Ascending aorta (tissue), 2 donors: ENCODE data around the gene FGF11. TPM values are rescaled to one million over a fixed set of nuclear protein-coding genes. Genes with fewer than 3 reads are reported as not detected.

Source experiments
- DNase-seq, 2 donors: peaks; one replicate each; pipeline ENCODE4 v3.0.0-alpha.2; 2019; ENCODE audit warnings: low spot score in 2 of 2
- H3K27ac ChIP-seq, 2 donors: fragments of 200-600 bp; sonication (generic); one replicate each; pipeline ENCODE4 v1.5.1; 2016 to 2017; ENCODE audit warnings: mild to moderate bottlenecking in 1 of 2
- H3K27me3 ChIP-seq: fragments of 200-600 bp; sonication (generic); one replicate; pipeline ENCODE4 v1.5.1; 2017
- H3K36me3 ChIP-seq, 2 donors: fragments of 200-600 bp; sonication (generic); one replicate each; pipeline ENCODE4 v1.5.1; 2016
- H3K4me1 ChIP-seq, 2 donors: fragments of 200-600 bp; sonication (generic); one replicate each; pipeline ENCODE4 v1.5.1; 2016 to 2017; ENCODE audit warnings: mild to moderate bottlenecking in 1 of 2
- H3K4me3 ChIP-seq, 2 donors: fragments of 200-600 bp; sonication (generic); one replicate each; pipeline ENCODE4 v1.5.1; 2016 to 2017; ENCODE audit warnings: mild to moderate bottlenecking in 1 of 2
- H3K9me3 ChIP-seq, 2 donors: fragments of 200-600 bp; sonication (generic); one replicate each; pipeline ENCODE4 v1.5.1; 2016
- CTCF ChIP-seq, 3 experiments: fragments of 200-600 bp in 2 of 3; fragments of 450-650 bp in 1 of 3; sonication (generic) in 2 of 3; IDR thresholded peaks; one replicate each; pipeline ENCODE4 v1.5.1; 2016 to 2019; ENCODE audit warnings: antibody characterized with exemption in 3 of 3, mild to moderate bottlenecking in 1 of 3, moderate library complexity in 1 of 3
- intact Hi-C: fragments of 100-400 bp; cut with DNase I; formaldehyde crosslinking; loops from one replicate; pipeline ENCODE4 v1.15.1; 2023
- total RNA-seq: library from RNA; depleted of rRNA; stranded (reverse); fragments of >200 nt; gene quantifications from one replicate; pipeline ENCODE4 v1.1.0, GENCODE V29; 2016

FGF11 gene
- total RNA-seq, 1 donor from 2014 or later, result 0.32 TPM

- Histone ChIP-seq H3K9me3 (no peaks in the 10 kb centered on the region), H3K4me3 (no peak overlapping the region), H3K36me3 (no peaks in the 10 kb centered on the region), H3K4me1 (no peaks in the 10 kb centered on the region), H3K27ac (no peak overlapping the region), H3K27me3 (no peaks in the 10 kb centered on the region)
- intact Hi-C loops, result no loop called here
- TF ChIP-seq CTCF (IDR thresholded peaks at IDR 0.05), result no peak
- DNase-seq, result no peak
These were observed 11.8 kb upstream of the FGF11 start for GRCh38 chr17:7427549-7427948.

- Histone ChIP-seq H3K27ac (no peak within 1 kb of the TSS), H3K36me3 (no peaks in the 10 kb centered on the region), H3K9me3 (no peaks in the 10 kb centered on the region), H3K4me3 (no peak within 1 kb of the TSS), H3K4me1 (no peaks in the 10 kb centered on the region), H3K27me3 (no peaks in the 10 kb centered on the region)
- intact Hi-C loops, result no loop called here
- no peak for DNase-seq
- TF ChIP-seq CTCF (IDR thresholded peaks at IDR 0.05), result no peak
These were observed 10.8 kb upstream of the FGF11 start, which contains the start of gene SPEM3 for GRCh38 chr17:7428557-7428956. Gene SPEM3, plus strand, starts transcription at chr17:7428857. Its CDS starts 46 bp downstream, at chr17:7428903.

- intact Hi-C loops, result no loop called here
These were observed 9.6 kb upstream of the FGF11 start for GRCh38 chr17:7429722-7430121.

GRCh38 chr17:7431231-7431630, 8.1 kb upstream of the FGF11 start:
- intact Hi-C loops, result no loop called here
- no peak for DNase-seq
- H3K4me1 ChIP-seq, result peaks cover under 1 to 9% of the 10 kb centered on the region in 2 donors
- TF ChIP-seq CTCF (IDR thresholded peaks at IDR 0.05), result no peak
- H3K9me3 ChIP-seq, result no peaks in the 10 kb centered on the region
- no peaks in the 10 kb centered on the region for H3K27me3 ChIP-seq
- no peaks in the 10 kb centered on the region for H3K36me3 ChIP-seq
- no peak overlapping the region for H3K4me3 ChIP-seq
- no peak overlapping the region for H3K27ac ChIP-seq

More at GRCh38 chr17:7429722-7430121, 9.6 kb upstream of the FGF11 start:
- no peak for DNase-seq
- no peaks in the 10 kb centered on the region for H3K27me3 ChIP-seq
- H3K36me3 ChIP-seq, result no peaks in the 10 kb centered on the region
- H3K27ac ChIP-seq, result no peak overlapping the region
- no peak overlapping the region for H3K4me3 ChIP-seq
- no peaks in the 10 kb centered on the region for H3K4me1 ChIP-seq
- H3K9me3 ChIP-seq, result no peaks in the 10 kb centered on the region
- no peak for TF ChIP-seq CTCF (IDR thresholded peaks at IDR 0.05)

GRCh38 chr17:7432296-7432695, 7.0 kb upstream of the FGF11 start:
- H3K27me3 ChIP-seq, result no peaks in the 10 kb centered on the region
- peaks cover 11 to 18% of the 10 kb centered on the region in 2 donors for H3K4me1 ChIP-seq
- DNase-seq, result no peak
- intact Hi-C loops, result no loop called here
- H3K27ac ChIP-seq, result no peak overlapping the region
- H3K9me3 ChIP-seq, result no peaks in the 10 kb centered on the region
- TF ChIP-seq CTCF (IDR thresholded peaks at IDR 0.05), result no peak
- H3K4me3 ChIP-seq, result no peak overlapping the region
- H3K36me3 ChIP-seq, result no peaks in the 10 kb centered on the region
